LNCAP (cell line): Measurements from ENCODE around the gene ST6GALNAC3.

Source experiments
- CTCF ChIP-seq: fragments of 450-650 bp; IDR thresholded peaks from 2 replicates; pipeline ENCODE4 v1.5.1; 2017; ENCODE audit warnings: mild to moderate bottlenecking

ST6GALNAC3 gene

GRCh38 chr1:76218888-76219287 lies 144.3 kb downstream of the ST6GALNAC3 start:
- TF ChIP-seq CTCF = no peak

GRCh38 chr1:76219366-76219818 lies 144.8 kb downstream of the ST6GALNAC3 start:
- TF ChIP-seq CTCF = no peak

- TF ChIP-seq CTCF = no peak
These were observed 150.2 kb downstream of the ST6GALNAC3 start for GRCh38 chr1:76224752-76225151.

- no peak for TF ChIP-seq CTCF
These were observed 151.0 kb downstream of the ST6GALNAC3 start for GRCh38 chr1:76225526-76225925.

- no peak for TF ChIP-seq CTCF
These were observed 153.1 kb downstream of the ST6GALNAC3 start for GRCh38 chr1:76227621-76228020.

- TF ChIP-seq CTCF = no peak
These were observed 154.9 kb downstream of the ST6GALNAC3 start for GRCh38 chr1:76229279-76230005.

GRCh38 chr1:76230842-76231281 lies 156.3 kb downstream of the ST6GALNAC3 start:
- no peak for TF ChIP-seq CTCF
